HG03159 (cell line): ENCODE measurements around the gene CNOT10.
"Not testable (repeated sequence)": the region's sequence is repeated elsewhere in the genome, so short reads cannot be mapped to it uniquely, and the experiment has no call there.

Source experiments
- ATAC-seq: cut with Tn5 transposase; IDR thresholded peaks from one replicate; pipeline ENCODE4 v1.9.1; 2021; ENCODE audit warnings: mild to moderate bottlenecking, moderate library complexity; ENCODE audit not compliant: unreplicated experiment

Gene CNOT10

DNA sequence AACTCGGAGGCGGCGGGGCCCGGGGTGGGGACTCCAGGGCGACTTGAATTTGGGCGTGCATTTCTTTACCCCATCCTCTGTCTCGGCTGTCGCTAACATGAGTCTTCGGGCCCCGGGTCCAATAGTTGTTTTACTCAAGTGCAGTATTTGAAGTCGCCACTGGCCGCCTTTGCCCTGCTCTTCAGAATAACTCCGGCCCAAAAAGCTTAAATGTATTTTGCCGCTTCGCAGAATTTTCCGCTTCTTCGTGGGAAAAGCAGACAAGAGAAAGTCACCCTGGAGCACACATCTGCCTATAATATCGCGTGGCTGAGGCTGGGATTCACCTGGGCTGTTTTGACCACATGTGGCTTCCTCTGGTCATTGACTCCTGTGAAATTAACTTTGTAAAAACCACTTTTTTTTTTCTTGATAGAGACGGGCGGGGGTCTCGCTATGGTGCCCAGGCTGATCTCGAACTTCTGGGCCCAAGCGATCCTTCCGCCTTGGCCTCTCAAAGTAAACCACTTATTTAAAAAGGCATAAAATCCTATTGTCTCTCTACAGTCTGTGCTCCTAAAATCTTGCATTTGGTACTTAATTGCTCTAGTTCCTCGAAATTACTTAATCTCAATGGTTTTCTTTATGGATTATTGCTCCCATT lies 676 bp downstream of the CNOT10 start:
- ATAC-seq: no peak

DNA sequence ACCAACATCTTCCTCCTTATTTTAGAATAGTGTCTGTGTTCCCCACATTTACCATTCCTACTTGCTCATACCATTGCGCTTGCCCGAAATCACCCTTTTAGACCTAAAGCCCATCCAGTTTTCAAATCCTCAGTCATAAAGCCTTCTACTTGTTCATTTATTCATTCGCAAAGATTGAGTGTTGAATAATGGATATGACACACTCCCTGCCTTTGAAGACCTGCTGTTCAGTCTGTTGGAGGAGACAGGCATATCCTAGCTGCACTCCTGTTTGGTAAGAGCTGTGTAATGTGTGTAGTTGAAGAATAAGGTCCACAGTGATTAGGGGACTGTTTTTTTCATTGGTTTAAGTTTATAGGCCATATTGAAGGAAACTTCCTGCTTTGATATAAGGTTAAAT lies 1.7 kb downstream of the CNOT10 start:
- ATAC-seq: no peak

DNA sequence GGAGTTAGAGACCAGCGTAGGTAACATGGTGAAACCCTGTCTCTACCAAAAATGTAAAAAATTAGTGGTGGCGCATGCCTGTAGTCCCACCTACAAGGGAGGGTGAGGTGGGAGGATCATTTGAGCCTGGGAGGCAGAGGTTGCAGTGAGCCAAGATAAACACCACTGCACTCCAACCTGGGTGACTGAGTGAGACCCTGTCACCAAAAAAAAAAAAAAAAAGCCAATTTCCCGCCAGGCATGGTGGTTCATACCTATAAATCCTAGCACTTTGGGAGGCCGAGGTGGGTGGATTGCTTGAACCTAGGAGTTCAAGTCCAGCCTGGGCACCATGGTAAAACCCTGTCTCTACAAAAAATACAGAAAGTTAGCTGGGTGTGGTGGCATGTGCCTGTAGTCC lies 6.9 kb downstream of the CNOT10 start:
- ATAC-seq: no peak

DNA sequence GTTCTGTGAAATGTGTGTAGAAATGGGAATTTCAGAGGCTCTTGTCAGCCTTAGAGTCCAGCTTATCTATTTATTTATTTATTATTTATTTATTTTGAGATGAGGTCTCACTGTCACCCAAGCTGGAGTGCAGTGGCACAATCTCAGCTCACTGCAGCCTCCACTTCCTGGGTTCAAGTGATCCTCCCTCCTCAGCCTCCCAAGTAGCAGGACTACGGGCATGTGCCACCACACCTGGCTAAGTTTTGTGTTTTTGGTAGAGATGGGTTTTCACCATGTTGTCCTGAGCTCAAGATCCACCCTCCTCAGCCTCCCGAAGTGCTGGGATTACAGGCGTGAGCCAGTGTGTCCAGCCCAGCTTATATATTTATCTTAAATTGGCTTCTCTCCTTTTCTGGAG lies 11.5 kb downstream of the CNOT10 start:
- ATAC-seq: no peak

DNA sequence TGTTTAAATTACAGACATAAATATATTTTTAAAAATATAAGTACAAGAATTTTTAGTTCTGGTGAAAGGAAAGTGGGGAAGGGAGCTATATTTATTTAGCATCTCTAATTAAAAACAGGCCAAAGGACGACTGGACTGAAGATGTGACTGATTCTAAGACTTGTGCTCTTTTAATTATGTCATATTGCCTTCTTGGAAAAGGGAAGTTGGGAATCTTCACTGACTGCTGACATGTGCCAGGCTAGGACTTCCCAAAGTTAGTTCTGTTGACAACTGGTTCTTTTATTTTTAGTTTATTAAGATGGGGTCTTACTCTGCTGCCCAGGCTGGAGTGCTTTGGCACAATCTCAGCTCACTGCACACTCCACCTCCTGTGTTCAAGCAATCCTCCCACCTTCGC lies 13.5 kb downstream of the CNOT10 start:
- ATAC-seq: no peak

GRCh38 chr3:32699429-32699828 lies 14.4 kb downstream of the CNOT10 start:
- ATAC-seq: no peak

DNA sequence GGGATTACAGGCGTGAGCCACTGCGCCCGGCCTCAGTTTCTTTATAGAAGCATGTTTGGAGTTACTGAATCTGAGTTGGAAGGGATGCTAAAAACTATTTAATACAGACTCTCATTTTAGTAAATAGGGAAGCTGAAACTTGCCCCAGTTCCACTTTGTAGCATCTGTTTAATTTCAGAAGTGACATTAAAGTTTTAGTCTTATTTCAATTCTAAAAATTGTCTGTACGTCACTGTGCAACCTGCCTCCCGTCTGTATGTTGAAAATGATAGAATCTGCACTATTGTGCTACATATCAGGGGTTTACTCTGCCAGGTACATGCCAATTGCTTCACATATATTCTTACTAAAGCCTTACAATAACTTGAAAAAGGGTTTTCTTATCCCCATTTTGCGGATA lies 15.3 kb downstream of the CNOT10 start:
- ATAC-seq: no peak

DNA sequence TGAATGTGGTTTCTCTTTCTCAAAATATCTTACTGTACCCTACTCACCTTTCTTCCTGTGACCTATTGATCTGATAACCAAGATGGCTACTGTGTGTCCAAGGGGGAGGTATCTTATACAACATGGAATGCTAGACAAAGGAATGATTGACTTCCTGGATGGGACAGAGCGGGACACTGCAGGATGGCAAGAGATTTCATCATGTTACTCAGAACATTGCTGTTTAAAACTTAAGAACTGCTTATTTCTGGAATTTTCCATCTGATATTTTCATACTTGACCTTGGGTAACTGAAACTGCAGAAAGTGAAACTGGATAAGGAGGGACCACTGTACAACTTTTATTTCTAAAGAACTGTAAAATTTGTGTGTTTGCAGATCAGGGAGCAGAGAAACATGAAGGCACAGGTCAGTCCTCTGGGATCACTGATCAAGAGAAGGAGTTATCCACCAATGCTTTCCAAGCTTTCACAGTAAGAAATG lies 18.5 kb downstream of the CNOT10 start:
- no peak for ATAC-seq

GRCh38 chr3:32705232-32705631 lies 20.2 kb downstream of the CNOT10 start:
- no peak for ATAC-seq

GRCh38 chr3:32706348-32707025 lies 21.5 kb downstream of the CNOT10 start:
- no peak for ATAC-seq

DNA sequence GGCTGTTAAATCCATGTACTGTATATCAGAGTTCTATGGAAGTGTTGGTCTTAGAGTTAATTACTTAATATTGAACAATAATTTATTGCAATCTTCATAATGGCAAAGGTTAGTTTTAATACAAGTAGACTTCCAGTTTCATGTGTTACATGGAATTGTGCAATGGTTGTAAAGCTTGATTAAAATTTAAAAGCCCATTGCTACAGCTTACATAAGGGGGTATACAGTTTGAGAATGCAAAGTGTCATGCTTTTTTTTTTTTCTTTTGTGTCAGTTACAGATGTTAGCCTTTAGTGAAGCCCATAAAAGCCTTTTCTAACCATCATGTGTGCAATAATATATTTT lies 22.0 kb downstream of the CNOT10 start:
- no peak for ATAC-seq

- no peak for ATAC-seq
Measured at GRCh38 chr3:32708672-32709283, 23.8 kb downstream of the CNOT10 start.

- no peak for ATAC-seq
Measured at GRCh38 chr3:32709346-32709745, 24.4 kb downstream of the CNOT10 start.

GRCh38 chr3:32712506-32713055 lies 27.6 kb downstream of the CNOT10 start:
- no peak for ATAC-seq

- no peak for ATAC-seq
Measured at GRCh38 chr3:32713181-32713580, 28.2 kb downstream of the CNOT10 start.

DNA sequence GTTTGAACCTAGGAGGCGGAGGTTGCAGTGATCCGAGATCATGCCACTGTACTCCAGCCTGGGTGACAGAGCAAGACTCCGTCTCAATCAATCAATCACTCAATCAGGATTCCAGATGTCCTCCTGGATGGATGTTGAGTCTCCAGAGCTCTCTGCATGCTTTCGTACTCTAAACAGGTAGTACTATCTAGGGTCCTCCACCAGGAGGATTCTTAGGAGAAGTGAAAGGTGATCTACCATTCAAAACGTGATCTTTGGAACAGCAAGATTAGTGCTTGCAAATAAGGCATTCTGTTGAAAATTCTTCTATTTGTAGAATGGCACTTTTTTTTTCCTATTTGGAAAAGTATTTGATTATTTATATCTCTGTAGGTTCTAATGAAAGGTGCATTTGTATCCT lies 34.3 kb downstream of the CNOT10 start:
- ATAC-seq: no peak

GRCh38 chr3:32719931-32720330 lies 34.9 kb downstream of the CNOT10 start:
- no peak for ATAC-seq

DNA sequence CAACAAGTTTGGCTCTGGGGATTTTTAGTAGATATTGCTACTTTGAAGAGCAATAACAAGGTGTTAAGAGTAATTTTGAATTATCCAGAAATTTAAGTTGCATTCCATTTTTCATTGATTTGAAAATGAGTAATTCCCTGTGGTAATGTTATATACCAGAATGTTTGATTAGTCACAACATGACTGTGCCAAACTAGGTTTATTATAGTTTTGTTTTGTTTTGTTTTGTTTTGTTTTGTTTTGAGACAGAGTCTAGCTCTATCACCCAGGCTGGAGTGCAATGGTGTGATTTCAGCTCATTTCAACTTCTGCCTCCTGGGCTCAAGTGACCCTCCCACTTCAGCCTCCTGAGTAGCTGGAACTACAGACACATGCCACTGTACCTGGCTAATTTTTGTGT lies 40.7 kb downstream of the CNOT10 start:
- no peak for ATAC-seq

DNA sequence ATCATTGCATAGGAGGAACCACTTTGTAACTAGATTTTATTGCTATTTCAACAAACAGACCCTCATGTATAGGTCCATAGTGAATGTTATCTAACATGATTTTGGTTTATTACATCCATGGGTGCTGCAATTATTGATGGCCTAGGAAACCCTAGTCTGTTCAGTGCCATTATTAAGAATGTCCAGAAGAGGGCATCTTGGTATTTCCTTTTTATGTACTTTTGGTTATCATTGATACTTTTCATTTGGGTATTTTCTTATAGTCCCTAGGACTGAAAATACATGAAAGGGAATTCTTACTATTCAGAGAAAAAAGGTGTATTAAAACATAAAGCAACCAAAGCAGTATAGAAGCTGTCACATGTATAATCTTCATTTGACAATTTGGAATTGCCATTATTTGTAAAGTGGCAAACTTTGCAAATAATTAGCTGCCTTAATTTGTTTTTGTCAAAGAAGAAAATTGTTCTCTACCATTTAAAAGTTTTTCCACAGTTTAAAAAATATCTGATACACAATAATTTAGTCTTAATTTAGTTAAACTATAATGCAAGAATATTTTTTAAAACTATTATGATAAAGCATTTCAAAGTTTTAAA lies 48.7 kb downstream of the CNOT10 start:
- ATAC-seq: no peak

GRCh38 chr3:32734756-32735155 lies 49.8 kb downstream of the CNOT10 start:
- ATAC-seq: no peak

- ATAC-seq: not testable (repeated sequence)
Measured at GRCh38 chr3:32743470-32743869, 58.5 kb downstream of the CNOT10 start.

DNA sequence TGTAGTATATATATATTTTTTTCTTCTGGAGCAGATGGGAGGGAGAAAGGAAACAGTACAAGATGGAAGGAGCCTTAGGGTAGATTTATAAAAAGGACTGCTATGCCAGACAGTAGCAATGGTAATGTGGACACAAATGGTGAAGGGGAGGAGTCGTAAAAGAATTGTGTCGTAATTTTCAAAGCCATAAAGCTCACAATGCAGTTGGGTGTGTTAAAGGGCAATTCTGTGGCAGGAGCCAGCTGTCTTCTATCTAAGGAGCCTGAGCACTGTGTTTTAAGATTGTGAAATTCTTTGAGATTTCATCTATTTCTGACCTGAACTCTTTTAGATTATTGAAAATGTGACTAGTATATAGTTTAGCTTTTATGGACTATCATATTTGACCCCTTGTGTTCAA lies 58.9 kb downstream of the CNOT10 start:
- no peak for ATAC-seq
